Prostate gland (tissue), 2 donors: Measurements from ENCODE around the gene CA5B.

ENCODE experiments used
- POLR2A ChIP-seq: fragments of 450-650 bp; IDR thresholded peaks from one replicate; pipeline ENCODE4 v1.6.1; 2016; ENCODE audit warnings: antibody characterized with exemption, mild to moderate bottlenecking
- POLR2AphosphoS5 ChIP-seq: sonication (generic); formaldehyde crosslinking; IDR thresholded peaks from one replicate; pipeline ENCODE4 v1.6.1; 2017; ENCODE audit warnings: antibody characterized with exemption
- TF ChIP-seq, protein P1 (sequence below), 4 experiments: fragments of 200-600 bp in 2 of 4; fragments of 450-650 bp in 2 of 4; sonication (generic) in 2 of 4; IDR thresholded peaks; 1 replicate in 3 of 4; 2 replicates in 1 of 4; pipeline ENCODE4 v1.5.1; 2016 to 2019; ENCODE audit warnings: antibody characterized with exemption in 4 of 4, mild to moderate bottlenecking in 2 of 4, moderate library complexity in 2 of 4

DNA sequence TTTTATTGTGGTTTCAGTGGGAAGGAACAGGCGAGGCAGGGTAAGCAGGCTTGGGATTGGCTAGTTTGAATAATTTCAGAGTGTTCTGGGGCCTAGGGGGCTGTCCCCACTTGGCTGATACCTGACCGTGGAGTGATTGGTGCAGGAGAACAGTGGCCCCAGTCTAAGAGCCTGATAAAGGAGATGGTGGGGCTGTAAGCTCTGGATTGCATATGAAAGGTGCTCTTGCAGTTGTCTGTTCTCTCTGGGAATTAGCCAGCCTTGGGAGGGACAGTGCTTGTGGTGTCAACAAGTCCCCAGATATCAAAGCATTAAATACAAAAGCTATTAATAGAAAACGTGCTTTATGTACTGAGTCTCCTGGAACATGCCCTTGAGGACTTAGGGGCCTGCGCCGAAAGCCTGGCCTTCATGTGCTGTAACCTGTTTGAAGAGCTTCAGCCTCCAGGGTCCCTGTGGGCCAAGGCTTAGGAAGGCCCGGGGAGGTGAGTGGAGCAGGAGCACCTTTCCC lies 43.1 kb upstream of the CA5B start:
- TF ChIP-seq, protein P1, sequence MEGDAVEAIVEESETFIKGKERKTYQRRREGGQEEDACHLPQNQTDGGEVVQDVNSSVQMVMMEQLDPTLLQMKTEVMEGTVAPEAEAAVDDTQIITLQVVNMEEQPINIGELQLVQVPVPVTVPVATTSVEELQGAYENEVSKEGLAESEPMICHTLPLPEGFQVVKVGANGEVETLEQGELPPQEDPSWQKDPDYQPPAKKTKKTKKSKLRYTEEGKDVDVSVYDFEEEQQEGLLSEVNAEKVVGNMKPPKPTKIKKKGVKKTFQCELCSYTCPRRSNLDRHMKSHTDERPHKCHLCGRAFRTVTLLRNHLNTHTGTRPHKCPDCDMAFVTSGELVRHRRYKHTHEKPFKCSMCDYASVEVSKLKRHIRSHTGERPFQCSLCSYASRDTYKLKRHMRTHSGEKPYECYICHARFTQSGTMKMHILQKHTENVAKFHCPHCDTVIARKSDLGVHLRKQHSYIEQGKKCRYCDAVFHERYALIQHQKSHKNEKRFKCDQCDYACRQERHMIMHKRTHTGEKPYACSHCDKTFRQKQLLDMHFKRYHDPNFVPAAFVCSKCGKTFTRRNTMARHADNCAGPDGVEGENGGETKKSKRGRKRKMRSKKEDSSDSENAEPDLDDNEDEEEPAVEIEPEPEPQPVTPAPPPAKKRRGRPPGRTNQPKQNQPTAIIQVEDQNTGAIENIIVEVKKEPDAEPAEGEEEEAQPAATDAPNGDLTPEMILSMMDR (IDR thresholded peaks at IDR 0.05) = no peak
- TF ChIP-seq POLR2AphosphoS5 (no peak), POLR2A (no peak)
